HG02571 (cell line): Measurements from ENCODE around the gene EVI5L.
"Not testable (repeated sequence)": the region's sequence is repeated elsewhere in the genome, so short reads cannot be mapped to it uniquely, and the experiment has no call there.

ENCODE experiments used
- ATAC-seq: cut with Tn5 transposase; IDR thresholded peaks from one replicate; pipeline ENCODE4 v1.9.1; 2021; ENCODE audit warnings: mild to moderate bottlenecking, moderate library complexity; ENCODE audit not compliant: unreplicated experiment

The EVI5L gene

GRCh38 chr19:7829561-7830271 is at the start of gene EVI5L:
EVI5L (plus strand) TSS chr19:7830218; CDS start chr19:7846543, 16,325 bp downstream.
- ATAC-seq, result peak; percentile 84

- no peak for ATAC-seq
Observed at GRCh38 chr19:7781157-7781556, 48.9 kb upstream of the EVI5L start.

- ATAC-seq, result no peak
Observed at GRCh38 chr19:7783991-7784423, 46.0 kb upstream of the EVI5L start.

GRCh38 chr19:7784856-7785255 is 45.2 kb upstream of the EVI5L start:
- no peak for ATAC-seq

GRCh38 chr19:7787141-7787540 is 42.9 kb upstream of the EVI5L start:
- ATAC-seq, result no peak

- no peak for ATAC-seq
Observed at GRCh38 chr19:7787602-7788177, 42.3 kb upstream of the EVI5L start.

- no peak for ATAC-seq
Observed at GRCh38 chr19:7788178-7788932, 41.7 kb upstream of the EVI5L start.

- ATAC-seq, result no peak
Observed at GRCh38 chr19:7788933-7789323, 41.1 kb upstream of the EVI5L start.

GRCh38 chr19:7789447-7789846 is 40.6 kb upstream of the EVI5L start:
- ATAC-seq, result no peak

GRCh38 chr19:7790416-7790815 is 39.6 kb upstream of the EVI5L start:
- ATAC-seq, result no peak

- ATAC-seq, result no peak
Observed at GRCh38 chr19:7792281-7792680, 37.7 kb upstream of the EVI5L start.

- not testable (repeated sequence) for ATAC-seq
Observed at GRCh38 chr19:7792701-7793100, 37.3 kb upstream of the EVI5L start.

- no peak for ATAC-seq
Observed at GRCh38 chr19:7793493-7793892, 36.5 kb upstream of the EVI5L start.

GRCh38 chr19:7795555-7796161 is 34.4 kb upstream of the EVI5L start:
- ATAC-seq, result no peak

- ATAC-seq, result no peak
Observed at GRCh38 chr19:7799640-7800355, 30.2 kb upstream of the EVI5L start.

- no peak for ATAC-seq
Observed at GRCh38 chr19:7801020-7801570, 28.9 kb upstream of the EVI5L start.

- ATAC-seq, result no peak
Observed at GRCh38 chr19:7806234-7806633, 23.8 kb upstream of the EVI5L start.

GRCh38 chr19:7806876-7807275 is 23.1 kb upstream of the EVI5L start:
- no peak for ATAC-seq

- no peak for ATAC-seq
Observed at GRCh38 chr19:7808108-7808507, 21.9 kb upstream of the EVI5L start.

GRCh38 chr19:7811989-7812388 is 18.0 kb upstream of the EVI5L start:
- no peak for ATAC-seq

- no peak for ATAC-seq
Observed at GRCh38 chr19:7815325-7815724, 14.7 kb upstream of the EVI5L start.
